Activated CD8-positive, alpha-beta memory T cell treated with anti-CD3 and anti-CD28 coated beads, Interleukin-2, amount 50 U/mL, for 48 hours (primary cell): ENCODE measurements around the gene PDE4B.
"Not testable (repeated sequence)": the region's sequence is repeated elsewhere in the genome, so short reads cannot be mapped to it uniquely, and the experiment has no call there.

Experiments used
- DNase-seq: peaks from one replicate; pipeline ENCODE4 v3.0.0-alpha.2; 2020

The PDE4B gene

DNA sequence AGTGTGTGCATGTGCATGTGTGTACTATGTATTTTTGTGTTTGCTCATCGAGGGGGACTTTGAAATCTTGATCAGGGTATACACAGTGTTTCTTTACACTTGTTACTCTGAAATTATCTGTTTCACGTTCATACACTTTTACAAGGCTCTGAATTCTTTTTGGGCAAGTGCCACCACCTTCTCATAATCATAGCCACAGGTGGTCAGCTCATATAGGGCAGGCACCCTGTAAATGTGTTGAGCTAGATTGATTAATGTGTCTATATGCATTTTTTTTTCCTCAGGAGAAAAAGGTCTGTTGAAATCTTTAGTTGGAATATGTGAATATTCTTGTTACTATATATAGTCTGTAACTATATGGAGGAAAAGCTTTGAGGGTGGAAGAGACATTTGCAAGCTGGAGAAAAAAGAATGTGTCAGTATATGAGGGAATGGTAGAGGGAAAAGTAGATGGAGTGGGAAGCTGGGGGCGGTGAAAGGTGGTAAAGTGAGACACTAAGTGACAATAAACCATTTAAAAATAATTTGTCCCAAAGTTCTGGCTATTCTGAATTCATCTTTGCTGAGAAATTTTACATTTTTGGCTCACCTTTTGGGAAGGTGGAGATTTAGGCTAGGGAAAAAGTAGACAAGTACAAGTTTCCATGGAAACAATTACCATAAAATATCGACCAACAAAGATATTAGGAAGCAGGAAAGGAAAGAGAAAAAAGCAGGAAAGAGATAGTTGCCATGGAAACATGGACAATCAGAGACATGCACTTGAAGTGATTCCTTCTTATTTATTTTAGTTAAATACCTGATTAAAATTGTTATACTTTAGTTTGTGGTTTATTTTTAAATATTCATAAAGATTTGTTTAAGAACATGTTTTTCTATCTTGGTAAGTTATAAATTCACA is 277.5 kb downstream of the PDE4B start:
- DNase-seq: no peak

DNA sequence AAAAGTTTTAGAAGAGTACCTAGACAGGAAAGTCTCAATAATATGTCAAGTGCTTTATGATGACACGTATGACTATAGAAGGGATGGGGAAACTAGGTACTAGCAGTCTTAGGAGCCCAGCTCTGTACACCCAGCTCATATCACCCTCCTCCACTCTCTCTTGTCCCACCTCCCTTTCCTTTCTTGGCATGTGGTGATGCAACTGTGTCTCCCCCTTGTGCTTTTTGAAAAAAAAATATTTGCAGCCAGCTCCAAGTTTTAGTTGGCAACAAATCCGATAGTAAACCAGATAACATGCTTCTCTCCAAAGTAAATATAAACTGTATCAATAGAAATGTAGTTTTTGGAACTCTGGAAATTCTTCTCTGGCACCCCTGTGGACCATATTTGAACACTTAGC is 280.7 kb downstream of the PDE4B start:
- no peak for DNase-seq

- DNase-seq: no peak
These were observed 281.5 kb downstream of the PDE4B start for GRCh38 chr1:66074147-66074546.

DNA sequence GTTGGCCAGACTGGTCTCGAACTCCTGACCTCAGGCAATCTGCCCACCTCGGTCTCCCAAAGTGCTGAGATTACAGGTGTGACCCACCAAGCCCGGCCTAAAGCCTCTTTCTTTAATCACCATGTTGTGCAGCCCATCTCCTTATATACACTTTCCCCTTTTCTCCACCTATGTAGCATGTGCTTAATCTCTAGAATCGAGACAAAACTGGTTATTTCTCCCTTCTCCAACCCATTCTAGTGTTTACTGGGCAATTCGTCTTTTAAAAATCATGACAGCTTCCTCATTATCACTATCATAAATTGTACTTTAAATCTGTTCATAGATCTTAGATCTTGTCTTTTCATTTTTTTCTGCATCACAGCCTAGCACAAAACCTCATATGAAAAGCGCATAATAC is 285.7 kb downstream of the PDE4B start:
- DNase-seq: no peak

GRCh38 chr1:66083003-66083402 is 290.3 kb downstream of the PDE4B start:
- no peak for DNase-seq

DNA sequence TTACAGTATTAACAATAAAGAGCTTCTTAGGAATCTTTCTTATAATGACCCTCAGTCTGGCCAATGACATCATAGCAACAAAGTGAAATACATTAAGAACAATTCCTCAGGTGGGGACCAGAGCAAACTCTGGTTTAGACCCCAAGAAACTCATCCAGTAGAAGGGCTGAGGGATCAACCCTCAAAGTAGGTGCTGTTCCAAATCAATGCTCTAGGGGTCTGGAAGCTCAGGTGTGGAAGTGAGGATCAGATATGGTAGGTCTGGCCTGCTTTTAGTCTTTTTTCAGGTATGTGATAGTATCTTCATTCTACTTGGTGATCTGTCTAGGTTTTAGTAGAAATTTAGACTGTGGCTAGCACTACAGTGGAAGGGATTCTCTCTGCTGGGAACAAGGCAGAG is 291.7 kb downstream of the PDE4B start:
- no peak for DNase-seq

DNA sequence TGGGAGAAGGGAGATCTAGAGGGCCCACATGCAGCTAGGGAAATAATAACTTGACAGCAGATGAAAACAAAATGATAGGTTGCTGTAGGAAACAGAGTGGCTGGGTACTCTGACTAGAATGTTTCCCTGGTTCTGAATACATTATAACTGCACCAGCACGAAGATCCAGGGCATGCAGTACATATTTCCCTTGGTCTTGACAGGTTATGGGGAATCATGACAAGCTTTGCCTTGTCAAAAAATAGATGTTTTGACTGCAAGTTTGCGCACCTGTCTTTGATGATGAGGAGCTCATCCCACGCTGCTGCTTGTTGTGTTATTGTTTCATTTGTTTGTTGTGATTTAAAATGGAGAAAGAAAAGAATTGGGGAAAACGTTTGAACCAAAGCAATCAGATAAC is 292.9 kb downstream of the PDE4B start:
- DNase-seq: no peak

DNA sequence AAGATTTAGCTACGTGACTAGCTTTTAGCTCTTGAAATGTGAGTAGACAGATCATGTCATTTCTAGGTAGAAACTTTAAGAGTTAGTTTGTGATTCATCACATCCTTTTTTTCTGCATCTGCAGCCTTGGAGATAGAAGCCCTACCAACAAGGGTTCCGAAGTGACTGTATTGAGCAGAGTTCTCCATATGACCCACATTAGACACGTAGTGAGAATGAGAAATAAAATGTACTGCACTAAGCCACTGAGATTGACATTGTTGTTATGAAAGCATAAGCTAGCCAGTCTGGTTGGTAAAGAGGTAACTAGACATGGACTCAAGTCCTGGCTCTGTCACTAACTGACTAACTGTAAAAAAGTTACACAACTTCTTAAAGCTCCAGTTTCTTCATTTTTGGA is 296.1 kb downstream of the PDE4B start:
- DNase-seq: no peak

DNA sequence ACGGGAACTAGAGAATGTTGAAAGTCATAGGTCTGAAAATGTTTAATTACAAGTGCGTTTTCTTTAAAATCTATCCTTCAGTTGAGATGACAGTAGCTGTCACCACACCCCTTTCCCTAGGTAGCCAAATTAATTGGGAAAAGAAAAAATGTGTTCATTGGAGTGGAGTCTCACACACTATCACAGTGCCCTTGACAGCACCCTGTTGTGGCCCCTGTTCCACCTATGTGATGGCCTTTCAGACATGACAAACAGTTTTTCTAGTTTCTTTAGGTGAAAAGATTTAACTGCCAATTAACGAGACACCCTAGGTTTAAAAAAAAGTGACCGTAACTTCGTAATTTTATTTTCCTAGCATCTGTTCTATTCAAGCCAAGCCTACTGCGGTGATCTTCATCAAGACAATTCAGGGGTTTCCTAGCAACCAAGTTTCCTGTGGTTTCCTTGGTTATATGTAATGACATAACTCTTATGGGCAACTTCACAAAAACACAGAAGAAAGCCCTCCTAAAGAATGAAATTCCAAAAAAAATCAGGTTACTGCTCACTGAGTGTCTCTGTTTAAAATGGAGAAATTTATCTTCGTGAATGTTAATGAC is 298.3 kb downstream of the PDE4B start:
- DNase-seq: no peak

DNA sequence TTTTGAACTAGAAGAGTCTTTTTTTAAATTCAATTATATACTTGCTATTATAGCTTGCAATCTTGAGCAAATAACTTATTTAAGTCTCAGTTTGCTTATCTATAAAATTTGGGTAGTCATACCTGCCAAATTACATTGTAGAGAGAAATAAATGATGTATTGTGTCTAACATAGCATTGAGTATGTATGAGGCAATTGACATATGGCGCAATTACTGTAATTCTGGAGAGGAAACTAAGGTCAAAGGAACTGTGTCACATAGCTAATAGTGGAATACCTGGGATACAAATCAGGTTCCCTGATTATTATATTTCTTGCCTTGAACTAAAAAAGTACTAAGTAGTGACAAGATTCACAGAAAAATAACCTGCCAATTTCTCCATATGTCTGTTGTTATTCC is 302.5 kb downstream of the PDE4B start:
- DNase-seq: no peak

GRCh38 chr1:66100959-66101358 is 308.3 kb downstream of the PDE4B start:
- not testable (repeated sequence) for DNase-seq

DNA sequence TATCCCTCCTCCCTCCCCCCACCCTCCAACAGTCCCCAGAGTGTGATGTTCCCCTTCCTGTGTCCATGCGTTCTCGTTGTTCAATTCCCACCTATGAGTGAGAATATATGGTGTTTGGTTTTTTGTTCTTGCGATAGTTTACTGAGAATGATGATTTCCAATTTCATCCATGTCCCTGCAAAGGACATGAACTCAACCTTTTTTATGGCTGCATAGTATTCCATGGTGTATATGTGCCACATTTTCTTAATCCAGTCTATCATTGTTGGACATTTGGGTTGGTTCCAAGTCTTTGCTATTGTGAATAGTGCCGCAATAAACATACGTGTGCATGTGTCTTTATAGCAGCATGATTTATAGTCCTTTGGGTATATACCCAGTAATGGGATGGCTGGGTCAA is 311.4 kb downstream of the PDE4B start:
- not testable (repeated sequence) for DNase-seq

DNA sequence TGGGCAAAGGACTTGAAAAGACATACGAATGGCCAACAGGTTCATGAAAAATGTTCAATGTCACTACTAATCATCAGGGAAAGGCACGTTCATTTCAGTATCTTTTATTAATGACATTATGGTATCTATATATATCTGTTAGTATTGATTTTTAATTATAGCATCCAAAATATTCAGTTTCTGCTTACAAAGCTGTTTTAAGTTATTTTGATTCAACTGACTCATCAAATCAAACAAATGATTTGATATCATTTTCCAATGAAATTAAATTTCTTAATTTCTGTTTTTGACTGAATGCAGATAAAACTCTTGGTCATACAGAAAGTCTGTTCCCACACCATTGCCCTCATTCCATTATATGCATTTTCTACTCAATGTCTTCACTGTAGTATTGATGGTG is 315.9 kb downstream of the PDE4B start:
- DNase-seq: no peak

DNA sequence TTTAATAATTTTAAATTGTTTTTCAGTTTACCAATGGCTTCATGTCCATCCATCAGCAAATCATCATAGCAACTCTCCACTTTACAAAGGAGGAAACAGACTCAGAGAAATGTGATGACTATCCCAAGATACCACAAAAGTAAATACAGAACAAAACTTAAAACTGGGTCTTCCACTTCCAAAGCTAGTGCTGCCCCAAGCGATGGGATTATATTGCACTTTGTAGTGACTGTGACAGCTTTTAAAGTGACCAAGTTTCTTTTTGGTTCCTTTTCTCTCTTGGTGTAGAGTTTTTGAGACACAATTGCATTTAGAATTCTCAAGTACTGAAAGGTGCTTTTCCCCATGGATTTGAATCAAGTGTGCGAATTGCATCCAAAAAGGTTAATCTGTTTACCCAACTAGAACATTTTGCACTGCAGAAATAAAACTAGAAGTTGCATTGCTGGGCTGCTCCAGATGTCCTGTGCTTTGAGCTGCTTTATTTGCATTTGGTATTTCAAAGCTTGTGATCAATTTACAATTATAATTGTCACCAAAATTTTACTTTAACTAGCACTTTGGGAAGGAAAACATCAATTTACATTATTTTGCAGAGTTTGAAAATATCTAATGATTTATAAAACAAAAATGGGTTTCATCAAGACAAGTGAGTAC is 320.2 kb downstream of the PDE4B start:
- no peak for DNase-seq

DNA sequence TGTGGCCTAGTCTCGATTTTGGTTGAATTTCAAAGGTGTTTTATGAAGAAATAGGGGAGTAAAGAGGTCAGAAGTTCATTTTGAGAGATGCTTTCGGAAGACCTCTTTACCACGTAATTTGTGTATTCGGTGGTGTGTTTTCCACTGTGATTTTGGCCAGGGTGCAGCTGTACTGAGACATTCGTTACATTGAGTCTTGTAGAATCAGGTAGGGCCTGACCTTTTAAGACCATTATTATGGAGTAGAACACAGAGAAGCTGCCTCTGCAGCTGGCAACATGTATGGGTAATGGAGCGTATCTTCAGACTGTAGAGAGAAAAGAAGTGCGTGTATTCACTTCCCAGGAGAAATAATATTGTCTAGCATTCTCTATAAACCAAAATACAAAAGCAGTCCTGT is 326.5 kb downstream of the PDE4B start:
- no peak for DNase-seq

GRCh38 chr1:66124670-66125069 is 332.0 kb downstream of the PDE4B start:
- no peak for DNase-seq

DNA sequence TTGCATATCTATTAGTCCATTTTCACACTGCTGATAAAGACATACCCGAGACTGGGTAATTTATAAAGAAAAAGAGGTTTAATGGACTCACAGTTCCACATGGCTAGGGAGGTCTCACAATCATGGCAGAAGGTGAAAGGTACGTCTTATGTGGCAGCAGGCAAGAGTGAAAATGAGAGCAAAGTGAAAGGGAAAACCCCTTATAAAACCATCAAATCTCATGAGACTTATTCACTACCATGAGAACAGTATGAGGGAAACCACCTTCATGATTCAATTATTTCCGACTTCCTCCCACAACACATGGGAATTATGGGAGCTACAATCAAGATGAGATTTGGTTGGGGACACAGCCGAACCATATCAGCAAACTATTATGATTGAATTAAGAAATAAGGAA is 335.9 kb downstream of the PDE4B start:
- DNase-seq: not testable (repeated sequence)

GRCh38 chr1:66132324-66132723 is 339.6 kb downstream of the PDE4B start:
- DNase-seq: no peak

DNA sequence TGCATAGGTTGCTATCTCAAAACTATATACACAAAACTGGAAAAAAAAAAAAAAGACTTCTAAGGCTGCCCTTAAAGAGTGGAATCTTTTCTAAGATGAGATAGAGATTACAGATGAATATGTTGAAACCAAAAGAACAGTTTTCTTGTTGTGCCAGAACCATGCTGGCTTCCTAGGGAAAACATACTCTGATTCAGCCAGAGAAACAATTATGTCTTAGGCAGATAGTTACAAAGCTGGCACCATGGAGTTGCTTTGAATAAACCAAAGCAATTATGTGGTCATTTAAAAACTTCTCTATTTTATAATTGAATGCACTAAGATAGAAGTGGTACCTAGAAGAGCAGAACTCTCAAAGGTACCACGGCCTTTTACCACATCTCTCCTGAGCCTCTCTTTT is 341.3 kb downstream of the PDE4B start:
- no peak for DNase-seq

DNA sequence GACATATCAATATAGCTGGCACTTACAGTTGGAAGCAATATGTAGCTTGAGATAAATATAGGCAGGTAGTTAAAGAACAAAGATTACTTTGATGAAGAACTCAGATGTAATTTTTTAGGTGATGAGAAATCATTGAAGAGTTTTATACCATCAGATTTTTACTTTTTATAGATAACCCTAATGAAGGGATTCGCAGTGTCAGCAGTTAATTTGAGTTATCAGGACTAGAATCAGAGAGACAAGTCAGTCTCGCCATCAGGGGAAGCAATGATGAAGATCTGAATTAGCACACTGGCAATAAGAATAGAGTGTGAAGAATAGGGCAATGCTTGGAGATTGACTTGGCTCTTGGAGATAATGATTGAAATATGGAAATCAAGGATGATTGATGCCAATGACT is 342.5 kb downstream of the PDE4B start:
- DNase-seq: no peak

- not testable (repeated sequence) for DNase-seq
These were observed 343.7 kb downstream of the PDE4B start for GRCh38 chr1:66136423-66136822.

GRCh38 chr1:66137235-66137634 is 344.5 kb downstream of the PDE4B start:
- DNase-seq: no peak

- no peak for DNase-seq
These were observed 345.9 kb downstream of the PDE4B start for GRCh38 chr1:66138613-66139012.

GRCh38 chr1:66140072-66140471 is 347.4 kb downstream of the PDE4B start:
- DNase-seq: no peak
